ENCODE measurements around the gene PLB1.
"Not testable (repeated sequence)": the region's sequence is repeated elsewhere in the genome, so short reads cannot be mapped to it uniquely, and the experiment has no call there.

The PLB1 gene

DNA sequence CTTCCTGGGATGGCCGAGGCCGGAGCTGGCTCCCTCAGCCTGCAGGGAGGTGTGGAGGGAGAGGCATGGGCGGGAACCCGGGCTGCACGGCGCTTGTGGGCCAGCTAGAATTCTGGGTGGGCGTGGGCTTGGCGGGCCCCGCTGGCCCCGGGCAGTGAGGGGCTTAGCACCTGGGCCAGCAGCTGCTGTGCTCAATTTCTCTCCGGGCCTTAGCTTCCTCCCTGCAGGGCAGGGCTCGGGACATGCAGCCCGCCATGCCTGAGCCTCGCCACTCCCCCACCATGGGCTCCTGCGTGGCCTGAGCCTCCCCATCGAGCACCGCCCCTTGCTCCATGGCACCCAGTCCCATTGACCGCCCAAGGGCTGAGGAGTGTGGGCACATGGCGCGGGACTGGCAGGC lies 23.2 kb upstream of the PLB1 start:
- peaks cover 15% of the 10 kb centered on the region for H3K4me1 Mint-ChIP-seq
- H3K27me3 Mint-ChIP-seq: peaks cover 13% of the 10 kb centered on the region
- H3K36me3 Mint-ChIP-seq, H3K27ac Mint-ChIP-seq, H3K9me3 Mint-ChIP-seq, DNase-seq, H3K4me3 Mint-ChIP-seq, CTCF ChIA-PET: not testable (repeated sequence)

DNA sequence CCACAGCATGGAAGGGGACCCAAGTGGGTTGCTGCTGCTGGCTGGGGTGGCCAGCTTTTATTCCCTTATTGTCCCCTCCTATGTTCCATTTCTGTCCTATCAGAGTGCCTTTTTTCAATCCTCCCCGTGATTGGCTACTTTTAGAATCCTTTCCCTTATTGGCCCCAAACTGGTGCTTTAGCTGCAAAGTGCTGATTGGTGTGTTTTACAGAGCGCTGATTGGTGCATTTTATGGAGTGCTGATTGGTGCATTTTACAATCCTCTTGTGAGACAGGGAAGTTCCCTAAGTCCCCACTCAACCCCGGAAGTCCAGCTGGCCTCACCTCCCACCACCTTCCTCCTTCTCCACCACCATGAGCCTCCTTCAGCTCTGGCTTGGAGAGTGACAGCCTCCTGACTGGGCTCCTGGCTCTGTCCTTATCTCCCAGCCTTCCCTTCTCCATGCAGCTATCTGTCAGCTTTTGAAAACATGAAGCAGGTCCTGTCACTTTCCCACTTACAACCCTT lies 20.7 kb upstream of the PLB1 start:
- CTCF ChIA-PET: interaction anchor here (1.0 kb wide), 1 partner anchor 11 kb away, joined by 4 read pairs; no protein-coding TSS in a partner anchor
- H3K4me1 Mint-ChIP-seq: peaks cover 7% of the 10 kb centered on the region
- H3K9me3 Mint-ChIP-seq: peaks cover 4% of the 10 kb centered on the region
- H3K27me3 Mint-ChIP-seq: peaks cover 18% of the 10 kb centered on the region
- H3K4me3 Mint-ChIP-seq: no peak overlapping the region
- no peak for DNase-seq
- no peaks in the 10 kb centered on the region for H3K36me3 Mint-ChIP-seq
- H3K27ac Mint-ChIP-seq: no peak overlapping the region

DNA sequence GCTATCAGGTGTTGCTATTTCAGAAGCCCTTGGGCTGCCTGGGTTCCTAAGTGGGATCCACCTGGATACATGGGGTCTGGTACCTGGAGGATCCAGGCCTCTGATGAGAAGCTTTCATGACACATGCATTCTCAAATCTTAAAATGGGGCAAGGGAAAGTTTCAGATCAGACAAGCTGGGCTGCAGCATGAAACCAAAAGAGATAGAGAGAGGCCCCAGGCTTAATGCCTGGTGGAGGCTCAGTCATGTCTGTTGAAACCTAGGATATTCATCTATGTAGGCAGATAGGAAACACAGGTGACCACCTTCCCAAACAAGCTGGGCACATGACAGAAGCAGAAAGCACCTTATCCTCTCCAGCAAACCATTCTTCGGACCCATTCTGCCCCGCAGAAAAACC lies 18.8 kb upstream of the PLB1 start:
- DNase-seq: no peak
- H3K27ac Mint-ChIP-seq: no peak overlapping the region
- CTCF ChIA-PET: interaction anchor here (1.6 kb wide), 1 partner anchor 11 kb away, joined by 3 read pairs; no protein-coding TSS in a partner anchor
- H3K36me3 Mint-ChIP-seq: no peaks in the 10 kb centered on the region
- H3K27me3 Mint-ChIP-seq: peaks cover 18% of the 10 kb centered on the region
- no peak overlapping the region for H3K4me3 Mint-ChIP-seq
- no peaks in the 10 kb centered on the region for H3K4me1 Mint-ChIP-seq
- peaks cover 4% of the 10 kb centered on the region for H3K9me3 Mint-ChIP-seq

DNA sequence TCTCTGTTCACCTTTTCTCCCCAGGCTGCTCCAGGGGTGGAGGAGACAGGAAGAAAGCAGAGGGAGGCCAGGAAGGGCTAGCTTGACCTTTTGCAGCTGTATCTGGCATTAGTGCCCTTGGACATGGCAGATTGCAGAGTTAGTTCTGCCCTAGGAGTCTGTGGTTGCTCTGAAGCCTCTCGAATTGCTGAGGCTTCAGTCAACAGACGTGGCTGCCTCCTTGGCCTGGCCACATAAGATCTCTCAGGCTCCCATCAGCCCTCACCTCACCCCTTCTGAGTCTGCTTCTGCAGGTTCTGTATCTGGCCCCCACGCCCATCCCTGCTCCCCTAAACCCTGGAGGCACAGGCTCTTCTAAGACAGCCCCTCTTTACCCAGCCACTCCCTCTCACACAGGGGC lies 18.2 kb upstream of the PLB1 start:
- CTCF ChIA-PET: interaction anchor here (1.6 kb wide), 1 partner anchor 11 kb away, joined by 3 read pairs; no protein-coding TSS in a partner anchor
- Mint-ChIP-seq H3K27ac (no peak overlapping the region), H3K36me3 (no peaks in the 10 kb centered on the region)

DNA sequence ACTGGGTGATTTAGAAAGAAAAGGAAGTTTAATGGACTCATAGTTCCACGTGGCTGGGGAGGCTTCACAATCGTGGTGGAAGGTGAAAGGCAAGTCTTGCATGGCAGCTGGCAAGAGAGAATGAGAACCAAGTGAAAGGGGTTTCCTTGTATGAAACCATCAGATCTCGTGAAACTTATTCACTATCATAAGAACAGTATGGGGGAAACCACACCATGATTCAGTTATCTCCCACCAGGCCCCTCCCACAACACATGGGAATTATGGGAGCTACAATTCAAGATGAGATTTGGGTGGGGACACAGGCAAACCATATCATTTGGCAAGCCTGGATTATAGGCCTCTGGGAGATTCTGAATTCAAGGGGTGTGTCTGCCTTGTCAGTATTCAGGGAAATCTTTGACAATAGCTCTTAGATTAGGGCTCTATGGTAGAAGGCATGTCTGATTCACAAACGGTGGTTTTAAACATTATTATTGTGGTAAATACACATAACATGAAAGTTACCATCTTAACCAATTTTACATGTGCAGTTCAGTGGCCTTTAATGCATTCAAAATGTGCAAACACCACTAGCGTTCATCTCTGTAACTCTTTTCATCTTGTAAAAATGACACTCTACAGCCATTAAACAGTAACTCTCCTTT lies 15.3 kb upstream of the PLB1 start:
- no peak for DNase-seq
- Mint-ChIP-seq H3K4me1 (no peaks in the 10 kb centered on the region), H3K4me3 (no peak overlapping the region), H3K27me3 (peaks cover 16% of the 10 kb centered on the region), H3K27ac (no peak overlapping the region), H3K36me3 (no peaks in the 10 kb centered on the region), H3K9me3 (peaks cover 1% of the 10 kb centered on the region)
- CTCF ChIA-PET: no interaction called here

More for the DNA sequence above, 18.2 kb upstream of the PLB1 start:
- Mint-ChIP-seq H3K9me3 (peaks cover 4% of the 10 kb centered on the region), H3K27me3 (peaks cover 18% of the 10 kb centered on the region), H3K4me1 (no peaks in the 10 kb centered on the region), H3K4me3 (no peak overlapping the region)
- DNase-seq: no peak

DNA sequence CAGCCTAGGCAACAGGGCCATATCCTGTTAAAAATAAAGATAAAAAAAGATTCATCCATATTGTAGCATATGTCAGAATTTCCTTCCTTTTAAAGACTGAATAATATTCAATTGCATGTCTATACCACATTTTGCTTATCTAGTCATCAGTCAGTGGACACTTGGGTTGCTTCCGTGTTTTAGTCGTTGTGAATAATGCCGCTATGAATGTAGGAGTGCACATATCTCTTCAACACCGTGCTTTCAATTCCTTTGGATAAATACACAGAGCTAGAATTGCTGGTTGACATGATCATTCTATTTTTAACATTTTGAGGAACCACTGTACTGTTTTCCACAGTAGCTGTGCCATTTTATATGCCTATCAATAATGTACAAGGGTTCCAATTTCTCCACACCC lies 14.0 kb upstream of the PLB1 start:
- DNase-seq: no peak
- H3K27me3 Mint-ChIP-seq: peaks cover 26% of the 10 kb centered on the region
- CTCF ChIA-PET: no interaction called here
- H3K36me3 Mint-ChIP-seq: no peaks in the 10 kb centered on the region
- H3K27ac Mint-ChIP-seq: no peak overlapping the region
- H3K9me3 Mint-ChIP-seq: peaks cover 1% of the 10 kb centered on the region
- no peaks in the 10 kb centered on the region for H3K4me1 Mint-ChIP-seq
- H3K4me3 Mint-ChIP-seq: no peak overlapping the region

DNA sequence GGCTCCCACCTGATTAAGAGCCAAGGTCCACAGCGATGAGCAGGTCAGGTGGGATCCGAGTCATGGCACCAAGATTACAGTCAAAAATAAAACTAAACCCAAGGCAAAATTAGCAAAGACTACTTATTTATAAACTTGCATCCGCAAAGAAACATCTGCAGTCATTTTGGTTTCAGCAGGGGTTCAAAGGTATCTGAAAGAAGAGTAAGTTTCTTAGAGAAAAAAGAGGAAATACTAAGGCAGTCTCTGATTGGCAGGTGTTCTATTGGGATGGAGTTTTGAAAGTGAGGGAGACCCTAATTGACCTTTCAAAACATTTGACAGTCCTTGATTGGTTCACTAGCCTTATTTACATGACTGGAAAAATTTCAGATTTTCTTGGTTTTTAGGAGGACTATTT lies 11.0 kb upstream of the PLB1 start:
- CTCF ChIA-PET: no interaction called here
- H3K27me3 Mint-ChIP-seq: peaks cover 21% of the 10 kb centered on the region
- H3K9me3 Mint-ChIP-seq: peaks cover 1% of the 10 kb centered on the region
- H3K4me1 Mint-ChIP-seq: no peaks in the 10 kb centered on the region
- H3K4me3 Mint-ChIP-seq: no peak overlapping the region
- H3K27ac Mint-ChIP-seq: no peak overlapping the region
- no peaks in the 10 kb centered on the region for H3K36me3 Mint-ChIP-seq
- no peak for DNase-seq

DNA sequence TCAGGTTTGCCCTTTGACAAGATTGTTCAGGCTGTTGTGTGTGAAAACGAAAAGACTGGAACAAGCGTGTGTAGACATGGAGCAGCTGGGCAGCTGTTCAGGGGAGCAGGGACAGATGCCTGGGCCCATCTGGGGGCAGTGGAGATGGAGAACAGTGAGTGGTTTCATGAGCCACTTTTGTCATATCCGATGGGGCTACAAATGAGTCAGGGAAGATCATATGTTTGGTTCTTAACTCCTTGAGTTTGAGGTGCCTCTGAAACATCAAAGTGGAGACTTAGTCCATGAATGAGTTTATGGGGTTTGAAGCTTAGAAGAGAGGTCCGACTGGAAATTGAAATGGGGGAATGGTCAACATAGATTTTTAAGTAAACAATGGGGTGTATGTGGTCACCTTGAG lies 9.3 kb upstream of the PLB1 start:
- Mint-ChIP-seq H3K4me3 (no peak overlapping the region), H3K36me3 (no peaks in the 10 kb centered on the region), H3K4me1 (no peaks in the 10 kb centered on the region), H3K27me3 (peaks cover 30% of the 10 kb centered on the region), H3K9me3 (peaks cover 1% of the 10 kb centered on the region), H3K27ac (no peak overlapping the region)
- CTCF ChIA-PET: no interaction called here
- DNase-seq: no peak

DNA sequence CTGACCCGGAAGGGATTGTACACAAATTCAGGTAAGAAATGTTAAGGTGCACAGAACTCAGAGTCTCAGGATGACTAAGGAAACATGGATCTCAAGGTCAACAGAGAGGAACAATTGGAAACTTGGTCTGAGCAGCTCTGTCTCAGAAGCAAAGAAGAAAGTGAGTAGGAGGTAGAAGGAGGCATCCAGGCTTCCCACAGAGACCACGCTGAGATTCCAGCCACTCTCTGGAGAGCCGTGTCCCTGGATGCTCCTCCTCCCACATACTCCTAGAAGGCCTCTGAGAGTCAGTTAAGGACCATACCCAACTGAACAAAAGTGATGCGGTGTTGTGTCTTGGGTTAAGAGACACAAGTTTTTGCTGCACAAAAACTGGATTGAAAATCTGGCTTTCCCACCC lies 8.6 kb upstream of the PLB1 start:
- Mint-ChIP-seq H3K36me3 (no peaks in the 10 kb centered on the region), H3K27ac (no peak overlapping the region), H3K4me1 (no peaks in the 10 kb centered on the region), H3K9me3 (peaks cover 1% of the 10 kb centered on the region), H3K27me3 (peaks cover 30% of the 10 kb centered on the region), H3K4me3 (no peak overlapping the region)
- DNase-seq: no peak
- CTCF ChIA-PET: no interaction called here

DNA sequence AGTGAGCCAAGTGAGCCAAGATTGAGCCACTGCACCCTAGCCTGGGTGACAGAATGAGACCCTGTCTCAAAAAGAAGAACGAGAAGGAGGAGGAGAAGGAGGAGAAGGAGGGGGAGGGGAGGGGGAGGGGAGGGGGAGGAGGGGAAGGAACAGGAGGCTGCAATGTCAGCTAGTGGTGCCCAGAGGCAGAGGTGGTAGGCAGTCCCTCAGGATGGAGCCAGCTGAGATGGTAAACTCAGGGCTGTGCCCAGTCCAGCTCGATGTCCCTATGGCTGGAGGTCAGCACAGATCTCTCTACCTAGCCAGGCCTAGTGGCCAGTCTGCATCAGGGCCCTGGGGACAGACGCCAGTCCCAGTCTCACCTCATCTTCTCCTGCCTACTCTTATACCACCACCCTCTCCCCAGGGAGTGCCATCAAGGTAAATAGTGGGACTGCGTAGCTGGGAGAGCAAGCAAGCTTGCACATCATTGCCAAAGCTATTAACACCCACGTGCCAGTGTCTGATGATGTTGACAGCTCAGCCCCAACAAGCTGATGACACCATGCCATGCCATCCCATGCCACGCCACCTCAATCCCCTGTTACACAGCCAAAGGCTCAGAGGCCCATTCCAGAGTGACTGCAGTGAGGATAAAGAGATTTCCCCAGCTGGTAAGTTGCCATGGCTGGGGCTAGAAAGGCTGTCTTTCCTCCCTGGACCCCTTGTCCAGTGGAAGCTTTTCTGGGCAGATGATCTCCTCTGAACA lies 7.6 kb upstream of the PLB1 start:
- no peaks in the 10 kb centered on the region for H3K36me3 Mint-ChIP-seq
- H3K27me3 Mint-ChIP-seq: peaks cover 29% of the 10 kb centered on the region
- H3K4me1 Mint-ChIP-seq: no peaks in the 10 kb centered on the region
- CTCF ChIA-PET: no interaction called here
- H3K9me3 Mint-ChIP-seq: no peaks in the 10 kb centered on the region
- no peak for DNase-seq
- no peak overlapping the region for H3K4me3 Mint-ChIP-seq
- H3K27ac Mint-ChIP-seq: no peak overlapping the region

DNA sequence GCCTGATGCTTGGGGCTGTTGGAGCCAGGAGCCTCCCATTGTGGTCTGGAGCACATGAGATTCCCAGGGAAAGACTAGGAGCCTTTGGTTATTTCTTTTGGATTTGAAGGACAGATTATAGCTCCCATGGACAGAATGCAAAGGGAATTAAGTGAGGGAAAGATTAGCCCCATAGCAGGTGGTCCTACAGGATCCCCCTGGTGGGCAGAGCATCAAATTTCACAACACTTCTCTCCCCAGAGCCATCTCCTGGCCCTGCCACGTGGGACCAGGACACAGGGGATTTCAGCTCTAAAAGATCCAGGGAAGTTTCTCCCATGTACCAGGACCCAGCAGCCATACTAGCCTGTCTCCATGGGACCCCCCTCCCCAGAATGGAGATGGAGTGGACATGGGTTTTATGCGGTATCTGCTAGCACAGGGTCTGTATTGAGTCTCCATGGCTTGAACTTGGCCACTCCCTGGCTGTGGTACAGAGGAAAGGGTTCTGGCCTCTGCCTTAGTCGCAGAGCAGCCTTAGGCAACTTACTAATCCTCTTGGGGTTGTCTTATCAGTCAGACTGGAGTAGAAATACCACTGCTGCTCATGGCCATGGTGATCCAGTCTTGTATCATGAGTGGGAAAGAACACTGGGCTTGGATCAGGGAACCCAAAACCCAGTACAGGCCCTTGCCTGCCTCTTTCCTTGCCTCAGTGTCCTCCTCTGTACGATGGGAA lies 6.8 kb upstream of the PLB1 start:
- peaks cover 30% of the 10 kb centered on the region for H3K27me3 Mint-ChIP-seq
- no peak for DNase-seq

DNA sequence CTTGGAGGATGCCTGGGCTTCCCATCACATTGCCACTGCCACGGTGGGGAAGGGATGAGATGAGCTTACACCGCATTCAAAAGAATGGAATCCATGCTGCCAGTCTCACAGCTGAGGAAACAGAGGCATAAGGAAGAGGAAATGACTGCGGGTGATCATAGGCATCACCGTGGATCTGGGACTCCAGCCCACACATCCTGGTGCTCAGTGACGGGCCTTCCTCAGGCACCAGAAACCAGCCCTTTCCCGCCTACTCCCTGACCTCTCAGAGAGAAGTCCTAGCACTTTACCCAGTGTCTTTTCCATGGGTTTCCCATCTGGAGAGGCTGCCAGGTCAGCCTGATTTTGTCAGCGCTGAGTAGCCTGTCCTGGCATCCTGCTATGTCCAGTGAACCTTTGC lies 5.3 kb upstream of the PLB1 start:
- Mint-ChIP-seq H3K36me3 (no peaks in the 10 kb centered on the region), H3K9me3 (no peaks in the 10 kb centered on the region), H3K27ac (no peak overlapping the region), H3K27me3 (peaks cover 40% of the 10 kb centered on the region), H3K4me1 (no peaks in the 10 kb centered on the region), H3K4me3 (no peak overlapping the region)
- no peak for DNase-seq
- CTCF ChIA-PET: no interaction called here

More for the DNA sequence above, 6.8 kb upstream of the PLB1 start:
- no peaks in the 10 kb centered on the region for H3K4me1 Mint-ChIP-seq
- no peak overlapping the region for H3K4me3 Mint-ChIP-seq
- CTCF ChIA-PET: no interaction called here
- H3K9me3 Mint-ChIP-seq: no peaks in the 10 kb centered on the region
- H3K27ac Mint-ChIP-seq: no peak overlapping the region
- H3K36me3 Mint-ChIP-seq: no peaks in the 10 kb centered on the region

DNA sequence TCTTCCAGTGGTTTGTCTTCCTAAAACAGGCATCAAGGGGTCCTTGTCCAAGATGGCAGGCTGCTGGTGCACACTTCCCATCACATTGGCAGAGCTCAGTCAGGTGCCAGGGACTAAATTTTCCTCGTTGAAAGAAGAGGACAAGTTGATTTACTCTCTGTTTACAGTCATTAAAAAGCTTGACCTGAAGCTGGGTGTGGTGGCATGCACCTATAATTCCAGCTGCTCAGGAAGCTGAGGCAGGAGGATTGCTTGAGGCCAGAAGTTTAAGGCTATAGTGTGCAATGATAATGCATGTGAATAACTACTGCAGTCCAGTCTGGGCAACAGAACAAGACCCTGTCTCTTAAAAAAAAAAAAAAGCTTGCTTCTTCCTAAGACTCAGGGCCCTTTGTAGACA lies 3.6 kb upstream of the PLB1 start:
- Mint-ChIP-seq H3K36me3 (no peaks in the 10 kb centered on the region), H3K4me1 (no peaks in the 10 kb centered on the region), H3K27me3 (peaks cover 44% of the 10 kb centered on the region), H3K4me3 (no peak overlapping the region), H3K9me3 (no peaks in the 10 kb centered on the region), H3K27ac (no peak overlapping the region)
- CTCF ChIA-PET: interaction anchor here (1.1 kb wide), 1 partner anchor 58 kb away, joined by 3 read pairs; no protein-coding TSS in a partner anchor
- DNase-seq: no peak

DNA sequence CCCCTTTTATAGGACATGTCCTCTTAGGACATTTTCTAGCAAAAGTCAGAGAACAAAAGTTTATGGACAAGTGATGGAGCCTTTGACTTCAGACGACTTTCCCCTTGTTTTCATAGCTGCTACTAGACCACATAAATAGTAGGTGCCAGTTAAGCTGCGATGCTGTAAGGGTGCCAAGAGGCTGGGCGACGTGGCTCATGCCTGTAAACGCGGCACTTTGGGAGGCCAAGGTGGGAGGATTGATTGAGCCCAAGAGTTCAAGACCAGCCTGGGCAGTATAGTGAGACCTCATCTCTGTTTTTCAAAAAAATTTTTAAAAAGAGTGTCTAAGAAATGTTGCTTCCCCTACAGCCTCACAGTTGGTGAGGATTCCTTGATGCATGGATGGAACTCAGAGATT lies 2.2 kb upstream of the PLB1 start:
- Mint-ChIP-seq H3K9me3 (no peaks in the 10 kb centered on the region), H3K36me3 (no peaks in the 10 kb centered on the region), H3K4me3 (no peak overlapping the region), H3K4me1 (no peaks in the 10 kb centered on the region), H3K27me3 (peaks cover 42% of the 10 kb centered on the region), H3K27ac (no peak overlapping the region)
- CTCF ChIA-PET: no interaction called here
- DNase-seq: no peak

All from activated naive CD4-positive, alpha-beta T cell treated with anti-CD3 and anti-CD28 coated beads, Interleukin-2, amount 10 ng/mL, durations not matched to agents 7 days and 5 days (primary cell).